ENCODE results near the gene ADK.

ADK gene

DNA sequence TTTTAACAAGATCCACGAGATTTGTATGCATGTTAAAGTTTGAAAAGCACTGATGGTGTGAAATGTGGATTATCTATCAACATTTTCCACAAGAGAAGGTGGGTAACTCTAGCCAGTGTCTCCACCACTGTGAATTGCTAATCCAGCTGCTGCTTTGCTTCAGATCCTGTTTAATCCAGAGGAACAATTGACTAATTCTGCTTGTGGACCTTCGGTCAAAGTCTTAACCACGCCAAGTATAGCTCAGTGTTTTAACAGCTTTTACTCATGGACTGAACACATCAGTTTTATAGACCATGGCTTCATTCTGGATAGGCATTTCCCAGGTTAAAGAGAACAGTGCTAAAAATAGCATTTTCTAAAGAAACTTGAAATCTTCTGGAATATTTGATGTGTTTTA lies 23.5 kb downstream of the ADK start:
- TF ChIP-seq, protein P1, sequence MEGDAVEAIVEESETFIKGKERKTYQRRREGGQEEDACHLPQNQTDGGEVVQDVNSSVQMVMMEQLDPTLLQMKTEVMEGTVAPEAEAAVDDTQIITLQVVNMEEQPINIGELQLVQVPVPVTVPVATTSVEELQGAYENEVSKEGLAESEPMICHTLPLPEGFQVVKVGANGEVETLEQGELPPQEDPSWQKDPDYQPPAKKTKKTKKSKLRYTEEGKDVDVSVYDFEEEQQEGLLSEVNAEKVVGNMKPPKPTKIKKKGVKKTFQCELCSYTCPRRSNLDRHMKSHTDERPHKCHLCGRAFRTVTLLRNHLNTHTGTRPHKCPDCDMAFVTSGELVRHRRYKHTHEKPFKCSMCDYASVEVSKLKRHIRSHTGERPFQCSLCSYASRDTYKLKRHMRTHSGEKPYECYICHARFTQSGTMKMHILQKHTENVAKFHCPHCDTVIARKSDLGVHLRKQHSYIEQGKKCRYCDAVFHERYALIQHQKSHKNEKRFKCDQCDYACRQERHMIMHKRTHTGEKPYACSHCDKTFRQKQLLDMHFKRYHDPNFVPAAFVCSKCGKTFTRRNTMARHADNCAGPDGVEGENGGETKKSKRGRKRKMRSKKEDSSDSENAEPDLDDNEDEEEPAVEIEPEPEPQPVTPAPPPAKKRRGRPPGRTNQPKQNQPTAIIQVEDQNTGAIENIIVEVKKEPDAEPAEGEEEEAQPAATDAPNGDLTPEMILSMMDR (IDR thresholded peaks at IDR 0.05; ENCODE audit: insufficient read depth, low read length, missing control alignments), result no peak
- H3K4me3 ChIP-seq (ENCODE audit: low read depth, low read length), result no peak overlapping the region
- DNase-seq (ENCODE audit: low read depth, low spot score), result no peak
- CTCF ChIA-PET, result interaction anchor here (1.2 to 1.8 kb wide), 3 partner anchors 8 to 234 kb away, joined by 3 to 5 read pairs (median 5); no protein-coding TSS in a partner anchor
- POLR2A ChIA-PET, result interaction anchor here (1.2 kb wide), 1 partner anchor 23 kb away, joined by 4 read pairs; the partner anchor contains the start of genes ADK and AP3M1

DNA sequence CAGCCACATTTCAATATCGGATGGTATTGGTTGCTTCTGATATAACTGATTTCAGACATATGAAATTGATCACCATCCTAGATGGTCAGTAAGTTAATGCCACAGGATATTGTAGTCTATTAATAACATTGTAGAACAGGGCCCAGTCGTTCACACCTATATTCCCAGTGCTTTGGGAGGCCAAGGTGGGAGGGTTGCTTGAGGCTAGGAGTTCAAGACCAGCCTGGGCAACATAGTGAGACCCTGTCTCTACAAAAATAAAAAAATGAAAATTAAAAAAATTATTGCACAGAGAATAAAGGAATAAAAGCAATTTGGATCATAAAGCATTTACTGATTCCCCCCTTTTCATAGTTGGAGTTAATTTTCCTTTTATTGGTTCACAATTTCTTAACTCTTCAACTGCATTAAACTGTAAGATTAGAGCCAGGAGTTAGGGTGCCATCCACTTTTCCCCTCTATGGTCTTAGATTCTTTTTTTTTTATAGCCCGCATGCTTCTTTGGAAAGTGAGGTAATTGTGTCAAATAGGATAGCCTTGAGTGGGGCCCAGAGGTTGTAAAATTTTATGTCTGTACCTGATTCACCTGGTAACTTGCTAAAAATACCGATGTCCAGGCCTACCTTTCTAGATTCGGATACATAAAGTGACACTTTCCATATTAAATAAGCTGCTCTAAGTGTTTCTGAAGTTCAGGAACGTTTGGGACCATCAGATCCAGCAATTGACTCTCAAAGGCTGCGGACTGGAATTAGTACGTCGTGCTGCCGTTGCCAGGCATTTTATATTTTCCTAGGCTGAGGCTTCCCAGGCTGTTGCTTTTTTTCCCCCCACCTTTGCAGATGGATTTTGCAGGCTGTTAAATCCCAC lies 24.7 kb downstream of the ADK start:
- CTCF ChIA-PET, result interaction anchor here (1.2 to 1.8 kb wide), 4 partner anchors 9 to 235 kb away, joined by 3 to 10 read pairs (median 4); no protein-coding TSS in a partner anchor
- TF ChIP-seq, protein P1 (IDR thresholded peaks at IDR 0.05; ENCODE audit: insufficient read depth, low read length, missing control alignments), result no peak
- no peak for DNase-seq (ENCODE audit: low read depth, low spot score)
- peak overlapping the region; percentile 89 for H3K4me3 ChIP-seq (ENCODE audit: low read depth, low read length)
- POLR2A ChIA-PET, result interaction anchor here (1.0 to 1.5 kb wide), 5 partner anchors 10 to 446 kb away, joined by 3 to 8 read pairs (median 5); partner anchors contain the start of genes ADK and AP3M1

- POLR2A ChIA-PET, result interaction anchor here (1.0 to 1.5 kb wide), 5 partner anchors 11 to 447 kb away, joined by 3 to 8 read pairs (median 5); partner anchors contain the start of genes ADK and AP3M1
Observed at GRCh38 chr10:74176380-74177139, 25.5 kb downstream of the ADK start.

GRCh38 chr10:74177140-74177677 lies 26.2 kb downstream of the ADK start:
- no peak for DNase-seq (ENCODE audit: low read depth, low spot score)
- ChIA-PET POLR2A (interaction anchor here (1.5 kb wide), 1 partner anchor 13 kb away, joined by 4 read pairs; no protein-coding TSS in a partner anchor), CTCF (interaction anchor here (0.6 to 2.1 kb wide), 5 partner anchors 11 to 37 kb away, joined by 3 to 8 read pairs (median 5); partner anchors contain the start of genes ADK and AP3M1)
- H3K4me3 ChIP-seq (ENCODE audit: low read depth, low read length), result peak overlapping the region; percentile 89
- TF ChIP-seq, protein P1 (IDR thresholded peaks at IDR 0.05; ENCODE audit: insufficient read depth, low read length, missing control alignments), result no peak

More at GRCh38 chr10:74176380-74177139, 25.5 kb downstream of the ADK start:
- H3K4me3 ChIP-seq (ENCODE audit: low read depth, low read length), result peak overlapping the region; percentile 89
- TF ChIP-seq, protein P1 (IDR thresholded peaks at IDR 0.05; ENCODE audit: insufficient read depth, low read length, missing control alignments), result no peak
- DNase-seq (ENCODE audit: low read depth, low spot score), result peak; percentile 49
- CTCF ChIA-PET, result interaction anchor here (1.0 to 1.3 kb wide), 3 partner anchors 11 to 58 kb away, joined by 3 to 10 read pairs (median 4); no protein-coding TSS in a partner anchor

GRCh38 chr10:74178042-74178791 lies 27.2 kb downstream of the ADK start:
- POLR2A ChIA-PET, result no interaction called here
- no peak for DNase-seq (ENCODE audit: low read depth, low spot score)
- TF ChIP-seq, protein P1 (IDR thresholded peaks at IDR 0.05; ENCODE audit: insufficient read depth, low read length, missing control alignments), result no peak
- H3K4me3 ChIP-seq (ENCODE audit: low read depth, low read length), result no peak overlapping the region; the same call in 1 of the 2 replicates
- CTCF ChIA-PET, result interaction anchor here (0.6 to 2.1 kb wide), 7 partner anchors 11 to 36 kb away, joined by 3 to 8 read pairs (median 3); partner anchors contain the start of genes ADK and AP3M1
